H1 (cell line): ENCODE measurements around the gene MED6. TPM values are rescaled to one million over a fixed set of nuclear protein-coding genes. Genes with fewer than 3 reads are reported as not detected.

Source experiments
- CBX5 ChIP-seq: fragments of 300-800, 300-1000 bp; sonication (generic); IDR thresholded peaks from 2 replicates; pipeline ENCODE4 v1.7.1; 2016; ENCODE audit warnings: antibody characterized with exemption, low read length, low read depth
- CHD7 ChIP-seq: fragments of 300-600 bp; sonication (generic); IDR thresholded peaks from 2 replicates; pipeline ENCODE4 v1.7.1; 2012; ENCODE audit warnings: low read length, moderate library complexity, mild to moderate bottlenecking, inconsistent platforms; ENCODE audit not compliant: insufficient replicate concordance
- GTF2F1 ChIP-seq: IDR thresholded peaks from 2 replicates; pipeline ENCODE4 v1.6.1; 2012; ENCODE audit warnings: low read depth, low read length, improper control_type of control experiment, borderline replicate concordance
- KDM4A ChIP-seq: IDR thresholded peaks from one replicate; pipeline ENCODE4 v1.7.1; 2012; ENCODE audit warnings: low read depth, mild to moderate bottlenecking, moderate library complexity, low read length, inconsistent platforms; ENCODE audit not compliant: severe bottlenecking
- SIRT6 ChIP-seq: IDR thresholded peaks from one replicate; pipeline ENCODE4 v1.7.1; 2012; ENCODE audit warnings: low read length, inconsistent platforms
- SIX5 ChIP-seq: IDR thresholded peaks from 2 replicates; pipeline ENCODE4 v1.6.1; 2011; ENCODE audit warnings: mild to moderate bottlenecking, low read depth, low read length
- polyA plus RNA-seq, 7 experiments: library from polyadenylated mRNA; depleted of rRNA in 3 of 7; stranded (reverse) in 5 of 7; unstranded in 2 of 7; fragments of >200 nt in 5 of 7; fragments of 200-250 nt in 2 of 7; gene quantifications; 1 replicate in 5 of 7; 2 replicates in 1 of 7; 4 replicates in 1 of 7; pipeline versions ENCODE4 v1.2.1 to v1.2.3, GENCODE V29; 2011 to 2013; ENCODE audit warnings: missing spikeins in 2 of 7, mixed read lengths in 2 of 7
- total RNA-seq: library from RNA; stranded (reverse); fragmentation: NEBNext Ultra II Directional; extraction: Animal tissue kit (Norgen Biotek cat#: 25700); gene quantifications from 2 replicates; pipeline ENCODE4 v1.2.1, GENCODE V29; 2021

The MED6 gene
- total and polyA plus RNA-seq, 2 of the 8 experiments (the other 6 are each of a cell fraction or from before 2014, with no cell fraction given): 33.1 to 39.7 TPM

DNA sequence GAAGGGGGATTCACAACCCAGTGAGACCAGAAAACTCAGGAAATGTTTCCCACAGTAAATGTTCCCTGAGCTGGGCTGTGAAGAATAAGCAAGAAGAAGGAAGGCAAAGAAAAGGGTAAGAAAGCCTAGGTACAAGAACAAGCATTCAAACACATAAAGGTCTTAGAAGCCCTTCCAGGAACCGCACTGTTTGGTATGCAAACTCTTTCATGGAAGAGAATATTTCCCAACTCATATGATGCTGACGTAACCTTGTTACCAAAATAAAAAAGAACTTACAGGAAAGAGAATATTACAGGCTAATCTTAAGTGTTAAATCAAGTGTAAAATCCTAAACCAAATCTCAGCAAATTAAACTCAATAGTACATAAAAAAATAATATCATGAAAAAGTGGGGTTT is 23.6 kb downstream of the MED6 start (continued):
- TF ChIP-seq GTF2F1 (no peak), SIX5 (no peak), SIRT6 (no peak), CBX5 (no peak), KDM4A (no peak), CHD7 (no peak)
- TF ChIP-seq, all 59 proteins: peak for 0
